Measurements from ENCODE around the gene STRIP2.
"Not testable (repeated sequence)": the region's sequence is repeated elsewhere in the genome, so short reads cannot be mapped to it uniquely, and the experiment has no call there.

Gene STRIP2

DNA sequence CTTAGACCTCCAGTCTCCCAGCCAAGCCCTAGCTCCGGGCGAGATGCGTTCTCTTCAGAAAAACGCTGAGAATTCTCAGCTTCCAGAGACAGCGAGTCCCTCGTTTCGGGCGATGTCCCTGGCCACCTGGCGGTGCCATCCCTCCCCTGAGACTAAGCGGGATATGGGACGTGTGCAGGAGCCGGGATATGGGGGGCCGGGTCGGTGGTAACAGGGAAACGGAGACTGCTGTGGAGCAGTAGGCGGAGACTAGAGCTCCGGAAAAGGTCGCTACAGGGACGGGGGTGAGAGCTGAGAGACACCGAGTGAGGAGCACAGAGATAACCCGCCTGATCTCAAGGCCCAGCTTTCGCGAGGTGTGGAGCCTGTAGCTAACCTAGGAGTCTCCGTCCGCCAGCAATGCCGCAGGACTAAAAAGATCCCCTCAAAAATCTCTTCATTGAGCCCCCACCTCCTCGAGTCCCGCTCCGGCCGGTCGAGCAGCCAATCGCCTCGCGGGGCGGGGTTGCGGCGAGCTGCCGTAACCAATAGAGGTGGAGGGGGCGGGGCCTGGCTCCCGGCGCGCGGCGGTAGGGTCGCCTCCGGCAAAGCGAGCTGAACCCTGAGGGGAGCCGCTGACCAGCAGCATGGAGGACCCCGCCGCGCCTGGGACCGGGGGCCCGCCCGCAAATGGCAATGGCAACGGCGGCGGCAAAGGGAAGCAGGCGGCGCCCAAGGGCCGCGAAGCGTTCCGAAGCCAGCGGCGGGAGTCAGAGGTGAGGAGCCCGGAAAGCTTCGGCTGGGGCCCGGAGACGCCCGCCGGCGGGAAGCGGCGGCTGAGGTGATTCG is at the start of gene STRIP2:
STRIP2 (plus strand) TSS at position 586 of the 828 bp plus-strand sequence; CDS start at position 627, 41 bp downstream.
- peak; percentile 43 to 94 (median 88) for DNase-seq

DNA sequence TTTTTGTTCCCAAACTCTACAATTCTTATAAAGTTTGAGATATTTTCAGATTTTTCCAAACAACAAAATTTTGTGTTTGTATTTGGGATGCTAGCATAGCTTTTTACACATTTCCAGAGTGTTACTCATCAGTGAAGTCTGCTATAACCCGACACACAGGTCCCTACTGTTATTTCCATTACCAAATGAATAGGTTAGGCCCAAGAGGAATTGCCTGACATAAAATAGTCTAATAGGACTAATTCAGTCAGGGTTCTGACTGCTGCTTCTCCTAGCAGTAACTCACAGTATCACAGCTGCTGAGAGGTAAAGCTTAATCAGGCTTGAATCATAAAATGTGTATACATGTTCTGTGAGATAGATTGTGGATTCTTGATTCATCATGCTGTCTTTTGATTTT is 49.1 kb upstream of the STRIP2 start:
- no peak for DNase-seq

DNA sequence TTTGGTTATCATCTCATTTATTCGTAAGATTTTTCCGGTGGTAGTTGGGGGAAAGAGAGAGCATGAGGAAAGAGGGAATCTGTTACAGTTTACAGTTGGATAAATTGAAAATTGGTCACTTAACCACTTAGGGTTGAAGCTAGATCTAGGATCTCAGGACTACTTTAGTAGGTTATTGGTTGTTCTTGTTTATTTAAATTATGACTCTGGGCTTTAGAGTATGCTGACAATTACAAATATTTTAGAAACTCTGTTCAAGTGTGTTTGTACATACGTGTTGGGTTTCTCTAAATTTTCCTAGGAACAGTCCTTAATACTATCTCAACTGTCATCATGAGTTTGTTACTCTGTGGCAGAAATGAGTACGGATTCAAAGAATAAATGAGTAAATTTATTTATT is 48.6 kb upstream of the STRIP2 start:
- no peak for DNase-seq

- no peak for DNase-seq
These were observed 47.7 kb upstream of the STRIP2 start for GRCh38 chr7:129386506-129386905.

DNA sequence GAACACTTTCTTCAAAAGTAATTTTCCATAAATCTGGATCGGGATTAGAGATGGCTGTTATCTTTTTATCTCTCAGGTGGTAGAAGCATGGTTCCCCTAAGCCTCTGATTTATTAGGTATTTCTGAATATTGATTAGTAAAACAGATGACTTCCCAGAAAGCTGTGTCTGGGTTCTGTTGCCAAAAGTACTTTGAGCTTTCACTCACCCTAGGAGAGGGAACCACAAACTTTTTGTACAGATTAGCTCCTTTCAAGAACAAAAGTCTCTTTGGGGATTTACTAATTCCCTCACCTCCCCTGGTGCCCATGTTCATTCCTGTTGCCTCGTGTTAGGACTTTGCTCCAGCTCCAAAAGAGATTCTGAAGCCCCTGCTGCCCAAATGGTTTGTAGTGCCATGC is 46.7 kb upstream of the STRIP2 start:
- no peak for DNase-seq

DNA sequence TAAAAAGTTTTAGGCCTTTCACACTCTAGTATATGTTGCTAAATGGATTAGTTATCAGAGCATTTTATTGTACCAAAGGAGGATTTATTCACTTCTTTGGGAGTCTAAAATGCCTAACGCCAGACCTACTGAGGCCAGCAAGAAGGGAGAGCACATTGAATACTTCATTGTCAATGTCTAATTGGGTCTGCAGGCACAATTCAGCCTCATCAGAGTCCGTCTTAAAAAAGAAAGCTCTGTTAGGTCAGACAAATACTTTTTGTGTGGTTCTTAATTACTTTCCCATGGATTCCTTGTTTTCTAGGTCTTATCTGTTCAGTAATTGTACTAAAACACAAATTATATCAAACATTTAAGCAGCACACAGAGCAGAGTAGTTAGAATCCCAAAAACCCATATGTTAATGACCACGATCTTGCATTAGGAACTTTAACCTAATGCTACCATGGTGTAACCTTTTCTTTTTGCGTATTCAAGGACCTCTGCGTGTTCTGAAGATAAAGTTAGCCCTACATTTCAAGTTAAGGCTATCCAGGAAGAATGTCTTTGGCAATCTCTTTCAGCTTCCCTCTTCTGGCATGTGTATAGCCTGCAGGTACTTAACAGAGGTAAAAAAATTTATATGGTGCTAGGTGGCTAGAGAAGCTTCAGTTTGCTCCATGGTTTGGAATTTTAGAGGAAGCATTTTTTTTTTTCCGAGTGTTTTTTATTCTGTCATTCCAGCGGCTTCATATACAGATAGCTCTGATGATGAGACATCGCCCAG is 45.7 kb upstream of the STRIP2 start:
- DNase-seq, result peak in 1 of 58 donors; percentile 15

- no peak for DNase-seq
These were observed 44.4 kb upstream of the STRIP2 start for GRCh38 chr7:129389829-129390228.

- no peak for DNase-seq
These were observed 43.9 kb upstream of the STRIP2 start for GRCh38 chr7:129390314-129390713.

DNA sequence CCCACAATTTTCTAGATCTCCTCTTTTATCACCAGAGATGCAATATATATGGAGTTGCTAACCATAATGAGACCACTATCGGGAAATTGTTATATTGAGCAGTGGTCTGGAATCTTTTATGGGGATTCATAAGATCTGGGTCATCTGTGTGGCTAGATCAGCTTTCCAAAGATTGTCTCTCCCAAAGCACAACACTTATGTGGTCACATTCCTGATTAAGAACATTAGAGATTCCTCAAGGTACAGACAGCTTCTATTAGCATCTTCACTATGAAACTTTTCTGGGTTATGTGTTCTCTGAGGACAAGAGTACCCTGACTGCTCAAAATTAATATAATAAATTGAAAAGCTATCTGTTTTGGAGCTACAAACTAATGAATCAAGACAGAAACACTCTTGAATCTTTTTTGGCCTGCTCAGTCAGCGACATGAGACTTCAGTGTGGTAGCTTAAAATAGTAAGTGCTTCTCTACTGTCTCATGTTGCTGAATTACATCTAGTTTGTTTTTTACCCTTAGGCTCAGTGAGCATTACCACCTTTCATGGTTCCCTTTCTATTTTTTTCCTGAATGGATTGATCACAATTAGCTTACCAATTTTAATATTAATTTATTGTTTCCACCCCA is 42.6 kb upstream of the STRIP2 start:
- no peak for DNase-seq

- no peak for DNase-seq
These were observed 41.0 kb upstream of the STRIP2 start for GRCh38 chr7:129393255-129393654.

DNA sequence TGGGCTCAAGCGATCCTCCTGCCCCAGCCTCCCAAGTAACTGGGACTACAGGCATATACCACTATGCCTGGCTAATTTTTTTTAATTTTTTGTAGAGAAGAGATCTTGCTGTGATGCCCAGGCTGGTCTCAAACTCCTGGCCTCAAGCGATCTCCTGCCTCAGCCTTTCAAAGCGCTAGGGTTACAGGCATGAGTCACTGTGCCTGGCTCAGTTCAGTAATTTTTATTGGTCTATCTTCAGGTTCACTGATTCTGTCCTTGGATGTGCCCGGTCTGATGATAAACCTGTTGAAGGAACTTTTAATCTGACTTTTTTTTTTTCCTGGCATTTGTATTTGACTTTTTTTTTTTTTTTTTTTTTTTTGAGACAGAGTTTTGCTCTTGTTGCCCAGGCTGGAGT is 40.1 kb upstream of the STRIP2 start:
- no peak for DNase-seq

DNA sequence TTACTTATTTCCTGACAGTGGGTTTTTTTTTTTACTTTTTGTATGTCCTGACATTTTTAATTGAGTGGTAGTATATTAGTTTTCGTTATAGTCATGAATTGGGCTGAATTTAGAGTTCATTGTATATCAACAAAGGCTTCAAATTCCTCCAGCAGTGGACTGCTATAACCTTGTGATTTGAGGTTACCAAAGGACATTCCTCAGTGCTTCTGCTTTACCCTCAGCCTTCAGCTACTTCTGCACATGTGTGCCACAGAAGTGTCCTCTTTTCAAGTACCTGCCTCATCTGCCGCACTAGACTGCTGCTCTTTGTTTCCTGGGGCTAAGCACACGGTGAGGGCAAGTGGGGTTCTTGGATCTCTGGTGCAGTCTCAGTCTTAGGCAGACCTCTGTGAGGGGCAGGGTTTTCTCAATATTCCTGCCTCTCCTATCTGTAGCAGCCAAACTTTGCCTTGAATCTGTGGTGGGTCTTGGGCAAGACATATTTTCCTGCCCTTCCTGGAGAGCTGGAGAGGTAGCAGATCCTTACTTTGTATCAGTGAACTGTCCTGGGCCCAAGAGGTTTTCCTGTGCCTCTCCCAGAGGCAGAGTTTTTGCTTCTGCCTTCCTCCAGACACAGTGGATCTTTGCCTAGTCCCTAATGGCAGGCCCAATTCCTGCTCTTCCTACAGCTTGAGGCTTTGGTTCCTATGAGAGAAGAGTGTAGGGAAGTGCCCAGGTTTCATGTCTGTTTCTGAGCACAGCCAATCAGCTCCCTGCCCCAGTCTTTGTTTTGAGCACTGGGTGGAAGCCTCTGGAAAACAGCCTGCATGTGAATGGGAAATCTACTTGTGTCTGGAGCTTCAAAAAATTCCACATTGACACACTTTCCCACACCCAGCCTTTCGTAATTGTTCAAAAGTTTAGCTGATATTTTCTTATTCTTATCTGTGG is 39.0 kb upstream of the STRIP2 start:
- peak in 1 of 58 donors; percentile 5 for DNase-seq

DNA sequence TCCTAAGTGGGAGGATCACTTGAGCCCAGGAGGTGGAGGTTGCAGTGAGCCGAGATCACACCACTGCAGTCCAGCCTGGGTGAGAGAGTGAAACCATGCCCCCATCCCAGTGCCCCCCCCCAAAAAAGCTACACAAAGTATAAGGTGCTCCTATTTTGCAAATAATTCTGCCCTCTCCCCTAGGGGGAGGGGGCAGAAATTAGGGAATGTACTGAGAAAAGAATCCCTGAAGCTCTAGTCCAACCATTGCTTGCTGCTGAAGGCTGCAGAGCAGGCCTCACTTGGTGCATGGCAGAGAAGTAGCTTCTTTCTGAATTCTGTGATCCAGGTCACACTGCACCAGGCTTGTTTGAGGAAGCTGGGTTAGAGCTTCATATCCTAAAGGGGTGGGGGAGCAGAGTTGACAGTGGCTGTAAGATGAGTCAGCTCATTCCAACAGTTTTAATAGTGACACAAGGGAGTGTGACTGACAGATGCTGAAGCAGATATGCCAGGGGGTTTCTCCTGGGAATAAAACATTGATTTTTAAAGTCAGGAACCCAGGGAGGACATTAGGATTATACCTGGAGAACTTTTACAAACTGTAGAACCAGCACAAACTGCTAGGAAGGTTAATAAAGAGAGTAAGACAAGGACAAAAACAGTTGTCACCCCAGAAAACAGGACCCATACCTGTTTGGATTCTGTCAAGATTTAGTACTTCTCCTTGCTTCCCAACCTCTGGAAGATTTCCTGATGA is 32.8 kb upstream of the STRIP2 start:
- DNase-seq, result no peak

DNA sequence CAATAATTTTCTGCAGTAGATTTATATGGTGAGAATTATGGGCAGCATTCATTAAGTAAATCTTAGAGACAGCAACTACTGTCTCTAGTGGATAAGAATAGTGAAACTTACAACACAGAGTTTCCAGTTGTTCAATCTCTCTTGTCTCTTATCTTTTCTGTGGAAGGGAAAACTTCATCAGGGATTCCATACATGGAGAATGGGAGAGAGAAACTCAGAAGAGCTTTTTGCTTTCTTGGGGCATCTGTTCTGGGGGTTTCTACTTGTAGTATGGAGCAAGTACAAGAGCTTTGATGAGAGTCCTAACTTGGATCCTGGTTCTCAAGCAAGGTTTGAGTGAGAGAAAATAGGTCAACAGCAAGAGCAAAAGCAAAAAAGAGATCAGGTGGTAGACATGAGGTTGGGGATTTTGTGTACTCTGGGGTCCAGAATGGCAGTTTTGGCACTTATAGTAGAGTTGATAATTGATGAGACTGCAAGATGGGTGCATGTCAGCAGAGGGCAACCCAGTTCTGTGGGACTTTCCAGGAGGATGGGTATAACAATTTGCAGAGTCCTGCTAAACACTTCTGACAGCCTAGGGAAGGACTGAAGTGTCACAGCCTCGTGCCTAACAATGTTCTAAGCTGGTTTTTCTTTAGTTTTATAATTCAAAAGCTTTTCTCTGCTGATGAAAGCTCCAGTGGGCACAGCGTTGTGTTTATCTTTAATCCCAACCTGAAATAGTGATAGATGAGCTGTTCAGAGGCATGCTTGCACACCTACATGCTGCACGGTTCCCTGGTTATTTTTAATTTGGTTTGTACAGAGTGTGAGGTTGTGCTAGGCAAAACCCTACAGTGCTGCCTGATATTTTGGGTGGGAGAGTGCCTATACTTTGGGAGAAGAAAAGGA is 32.0 kb upstream of the STRIP2 start:
- DNase-seq, result peak in 1 of 58 donors; percentile 2

DNA sequence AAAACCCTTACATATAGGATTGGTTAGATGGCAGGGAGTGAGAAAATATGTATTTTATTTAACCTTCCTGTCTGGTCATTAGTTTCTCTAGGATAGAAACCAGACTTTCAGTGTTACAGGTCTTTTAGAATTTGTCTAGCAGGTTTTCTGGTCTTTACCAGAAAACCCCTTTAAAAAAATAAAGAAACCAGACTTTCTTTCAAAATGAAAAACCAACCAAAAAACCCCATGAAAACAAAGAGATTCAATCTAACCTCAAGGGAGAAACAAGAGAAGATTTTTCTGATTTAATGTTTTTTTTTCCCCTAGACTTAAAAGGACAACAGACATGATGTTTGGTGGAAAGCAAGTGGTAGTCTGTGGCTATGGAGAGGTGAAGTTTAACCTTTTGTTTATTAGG is 28.7 kb upstream of the STRIP2 start:
- DNase-seq, result no peak

DNA sequence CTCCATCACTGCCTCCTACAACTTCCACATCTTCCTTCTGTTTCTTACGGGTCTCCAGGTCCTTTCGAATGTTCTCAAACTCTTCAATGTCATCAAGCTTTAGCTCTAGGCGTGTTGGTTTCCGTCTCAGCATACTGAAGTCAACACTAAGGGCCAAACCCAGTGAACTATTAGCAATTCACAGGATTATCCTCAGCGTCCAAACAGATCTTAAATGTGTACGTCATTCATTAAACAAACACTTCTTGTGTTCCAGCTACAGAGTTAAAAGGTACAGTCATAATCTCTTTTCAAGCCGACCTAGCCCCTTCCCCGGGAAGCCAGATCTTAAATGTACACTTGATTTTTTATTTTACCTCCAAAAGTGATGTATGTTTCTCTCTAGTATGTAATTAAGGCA is 24.0 kb upstream of the STRIP2 start:
- not testable (repeated sequence) for DNase-seq

GRCh38 chr7:129412501-129412900 is 21.7 kb upstream of the STRIP2 start:
- no peak for DNase-seq

DNA sequence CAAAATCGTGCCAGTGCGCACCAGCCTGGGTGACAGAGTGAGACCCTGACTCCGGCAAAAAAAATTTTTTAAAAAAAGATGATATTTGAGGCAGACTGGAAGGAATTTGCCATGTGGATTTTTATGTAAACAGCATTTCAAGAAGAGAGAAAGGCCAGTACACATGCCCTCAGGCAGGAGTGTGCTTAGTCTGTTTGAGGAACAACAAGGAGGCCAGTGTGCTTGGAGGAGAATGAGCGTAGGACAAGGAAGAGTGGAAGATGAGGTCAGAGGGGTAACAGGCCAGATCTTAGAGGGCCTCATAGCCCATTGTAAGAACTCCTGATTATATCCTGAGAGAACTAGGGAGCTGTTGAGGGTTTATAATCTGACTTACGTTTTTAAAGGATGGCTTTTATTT is 17.2 kb upstream of the STRIP2 start:
- no peak for DNase-seq

DNA sequence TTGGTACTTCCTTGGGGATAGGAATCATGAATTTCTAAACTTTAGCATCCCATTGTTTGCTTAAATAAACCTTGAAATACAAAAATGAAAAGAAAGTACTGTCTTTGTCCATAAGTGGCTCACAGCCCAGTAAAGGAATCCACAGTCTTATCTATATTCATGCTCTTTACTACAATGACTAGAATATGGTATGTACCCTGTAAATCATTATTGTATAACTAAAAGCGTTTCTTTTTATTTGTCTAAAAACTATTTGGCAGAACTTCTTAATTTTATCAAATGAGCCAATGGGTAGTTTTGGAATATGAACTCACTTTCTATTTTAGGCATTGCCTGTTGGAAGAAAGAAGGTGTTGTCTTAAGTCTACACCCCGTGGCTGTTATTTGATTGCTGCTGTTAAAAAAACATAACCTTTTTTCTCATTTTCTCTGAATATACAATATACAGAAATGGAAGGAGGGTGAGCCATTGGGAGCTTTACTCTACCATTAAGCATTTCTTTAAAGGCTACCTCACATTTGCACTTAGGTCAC is 12.4 kb upstream of the STRIP2 start:
- no peak for DNase-seq
